Measurements from ENCODE around the gene RPL9.
"Not testable (repeated sequence)": the region's sequence is repeated elsewhere in the genome, so short reads cannot be mapped to it uniquely, and the experiment has no call there.

RPL9 gene

GRCh38 chr4:39464886-39465501 is 6.3 kb upstream of the RPL9 start:
- peak; percentile 85 for DNase-seq

- not testable (repeated sequence) for DNase-seq
Measured at GRCh38 chr4:39458161-39458504, 589 bp downstream of the RPL9 start.

- no peak for DNase-seq
Measured at GRCh38 chr4:39456946-39457763, 1.6 kb downstream of the RPL9 start.

GRCh38 chr4:39455486-39455885 is 3.2 kb downstream of the RPL9 start:
- DNase-seq = no peak

GRCh38 chr4:39453738-39454137 is 5.0 kb downstream of the RPL9 start:
- DNase-seq = no peak

- no peak for DNase-seq
Measured at GRCh38 chr4:39452860-39453587, 5.7 kb downstream of the RPL9 start.

GRCh38 chr4:39452153-39452859 is 6.4 kb downstream of the RPL9 start:
- no peak for DNase-seq

GRCh38 chr4:39451423-39452023 is 7.2 kb downstream of the RPL9 start:
- no peak for DNase-seq

GRCh38 chr4:39450618-39451017 is 8.1 kb downstream of the RPL9 start:
- no peak for DNase-seq

GRCh38 chr4:39446842-39447573 is 11.7 kb downstream of the RPL9 start:
- DNase-seq = peak; percentile 57

- DNase-seq = no peak
Measured at GRCh38 chr4:39446483-39446841, 12.3 kb downstream of the RPL9 start.

GRCh38 chr4:39442998-39443397 is 15.7 kb downstream of the RPL9 start:
- DNase-seq = no peak

- no peak for DNase-seq
Measured at GRCh38 chr4:39441593-39441992, 17.1 kb downstream of the RPL9 start.

GRCh38 chr4:39435659-39436563 is 22.8 kb downstream of the RPL9 start:
- no peak for DNase-seq

GRCh38 chr4:39433878-39434492 is 24.7 kb downstream of the RPL9 start:
- no peak for DNase-seq

- DNase-seq = no peak
Measured at GRCh38 chr4:39429476-39430334, 29.0 kb downstream of the RPL9 start.

- DNase-seq = no peak
Measured at GRCh38 chr4:39427520-39428114, 31.1 kb downstream of the RPL9 start.

- no peak for DNase-seq
Measured at GRCh38 chr4:39426728-39427127, 32.0 kb downstream of the RPL9 start.

GRCh38 chr4:39425297-39425696 is 33.4 kb downstream of the RPL9 start:
- not testable (repeated sequence) for DNase-seq
